IPS-11a (cell line): ENCODE data around the gene C19orf67.
A peak's percentile ranks its signal among the peaks of the same experiment; 100 is the strongest.

Experiments used
- H3K4me3 ChIP-seq: one replicate; pipeline ENCODE4 v1.5.1; 2013; ENCODE audit warnings: low read depth, low read length, control low read depth

Gene C19orf67

DNA sequence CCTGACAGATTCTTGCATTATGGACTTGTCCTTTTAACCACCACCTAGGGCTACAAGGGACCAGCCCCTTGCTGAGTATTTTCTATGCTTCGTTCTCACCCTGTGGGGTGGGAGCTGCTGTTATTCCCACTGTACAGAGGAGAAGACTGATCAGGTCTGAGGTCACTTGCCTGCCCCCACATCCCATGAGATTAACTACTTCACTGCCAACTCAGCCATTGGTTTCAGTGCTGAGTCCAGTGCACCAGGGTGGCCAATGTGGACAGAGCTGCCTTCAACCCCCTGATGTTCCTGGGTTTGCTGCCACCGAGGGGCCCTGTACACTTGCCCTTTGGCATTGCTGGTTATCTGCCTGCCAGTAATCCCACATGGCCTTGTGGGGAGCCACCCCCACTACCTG lies 25.1 kb upstream of the C19orf67 start:
- H3K4me3 ChIP-seq, result no peak overlapping the region

DNA sequence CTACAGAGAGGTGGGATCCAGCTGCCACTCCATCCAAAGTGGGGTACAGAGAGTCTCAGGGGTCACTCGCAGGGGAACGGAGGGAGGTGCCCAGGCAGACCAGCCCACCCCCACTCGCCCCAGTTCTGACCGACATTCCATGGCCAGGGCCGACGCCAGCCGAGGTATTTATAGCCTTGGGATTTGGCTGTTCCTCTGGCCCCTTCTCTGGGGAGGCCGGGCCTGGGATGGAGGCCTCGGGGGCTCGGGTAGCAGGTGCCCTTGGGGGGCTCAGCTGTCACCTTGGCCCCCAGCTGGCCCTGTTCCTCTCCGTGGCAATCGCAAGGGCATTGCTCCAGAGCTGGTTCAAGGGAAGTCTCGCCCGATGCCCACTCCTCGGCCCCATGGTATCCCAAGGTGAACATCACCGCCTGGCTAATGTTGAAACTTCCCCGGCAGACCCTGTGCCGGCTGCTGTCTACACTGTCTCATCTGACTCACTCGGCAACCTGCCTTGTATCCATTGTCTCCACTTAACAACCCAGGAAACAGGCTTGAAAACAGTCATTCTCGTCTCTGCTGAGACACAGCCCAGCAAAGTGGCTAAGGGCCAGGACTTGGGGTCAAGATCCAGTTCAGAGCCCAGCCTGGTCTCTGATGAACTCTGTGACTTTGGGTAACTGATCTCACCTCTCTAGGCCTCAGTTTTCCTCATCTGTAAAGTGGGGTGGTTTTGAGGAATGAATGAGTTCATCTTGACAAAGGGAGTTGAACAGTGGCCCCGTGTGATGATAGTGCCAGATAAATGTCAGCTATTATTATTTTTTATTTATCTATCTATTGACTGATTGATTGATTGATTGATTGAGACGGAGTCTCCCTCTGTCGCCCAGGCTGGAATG lies 22.2 kb upstream of the C19orf67 start:
- no peak overlapping the region for H3K4me3 ChIP-seq

DNA sequence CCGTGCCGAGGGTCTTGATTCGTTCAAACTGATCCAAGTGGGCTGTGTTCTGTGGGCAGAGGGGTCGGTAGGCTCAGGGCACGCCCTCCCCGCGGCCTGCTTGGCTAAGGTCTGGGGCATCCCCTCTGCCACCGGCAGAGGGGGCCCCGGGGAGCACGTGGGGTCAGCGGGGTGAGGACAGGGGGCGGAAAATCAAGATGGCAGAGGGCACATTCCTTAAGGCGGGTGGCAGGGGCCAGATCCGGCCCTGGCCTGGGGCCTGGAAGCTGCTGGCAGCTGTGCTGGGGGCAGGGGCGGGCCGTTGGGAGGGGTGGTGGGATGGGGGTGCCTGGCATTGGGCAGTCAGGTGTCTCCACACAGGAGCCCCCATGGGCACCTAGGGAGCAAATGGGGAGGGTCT lies 21.3 kb upstream of the C19orf67 start:
- no peak overlapping the region for H3K4me3 ChIP-seq

DNA sequence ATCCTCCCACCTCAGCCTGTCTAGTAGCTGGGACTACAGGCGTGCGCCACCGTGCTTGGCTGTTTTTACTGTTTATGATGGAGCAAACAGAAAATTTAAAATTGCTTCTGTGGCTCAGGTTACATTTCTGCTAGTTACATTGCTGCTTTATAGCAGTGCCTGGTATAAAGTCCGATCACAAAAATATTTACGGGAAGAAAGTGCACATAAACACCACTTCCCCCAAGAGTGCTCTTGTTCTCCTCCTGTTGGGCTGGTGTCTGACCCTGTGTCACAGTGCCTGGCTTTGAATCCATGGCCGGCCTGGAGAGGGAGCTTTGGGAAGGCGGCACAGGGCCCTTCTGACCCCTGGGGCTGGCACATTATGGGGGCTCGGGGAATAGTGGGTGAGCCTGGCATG lies 20.1 kb upstream of the C19orf67 start:
- no peak overlapping the region for H3K4me3 ChIP-seq

DNA sequence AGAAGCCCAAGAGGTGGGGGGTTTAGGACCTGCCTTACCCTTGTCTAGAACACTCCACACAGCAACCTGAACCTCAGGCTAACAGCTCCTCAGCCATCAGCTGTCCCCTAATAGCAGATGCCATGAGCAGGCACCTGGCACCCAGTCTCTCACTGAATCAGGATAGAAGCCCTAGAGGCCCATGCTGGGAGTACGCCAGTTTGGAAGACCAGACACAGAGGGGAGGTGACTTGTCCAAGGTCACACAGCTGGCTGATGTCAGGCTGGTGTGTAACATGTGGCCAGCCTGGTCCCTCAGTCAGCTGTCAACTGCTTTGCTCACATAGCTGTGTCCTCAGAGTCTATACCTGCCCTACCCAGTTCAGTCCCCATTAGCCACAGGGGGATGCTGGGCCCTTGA lies 17.7 kb upstream of the C19orf67 start:
- no peak overlapping the region for H3K4me3 ChIP-seq

DNA sequence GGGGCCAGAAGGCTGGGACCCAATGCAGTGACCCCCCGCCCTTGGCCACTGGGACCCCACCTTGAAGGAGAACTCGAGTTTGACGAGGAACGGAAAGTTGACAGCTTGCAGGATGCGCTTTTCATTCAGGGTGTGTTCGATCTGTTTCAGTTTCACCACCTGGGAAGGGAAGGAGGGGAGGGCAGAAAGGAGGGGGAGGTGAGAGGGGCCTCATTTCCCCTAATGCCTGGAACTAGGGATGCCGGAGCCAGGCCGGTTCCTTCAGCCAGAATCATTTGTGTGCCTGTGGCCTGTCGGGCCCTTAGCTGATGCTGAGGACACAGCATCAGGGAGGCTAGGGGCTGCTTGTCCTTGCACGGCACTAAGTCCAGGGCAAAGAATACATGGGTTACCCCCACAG lies 17.2 kb upstream of the C19orf67 start:
- no peak overlapping the region for H3K4me3 ChIP-seq

DNA sequence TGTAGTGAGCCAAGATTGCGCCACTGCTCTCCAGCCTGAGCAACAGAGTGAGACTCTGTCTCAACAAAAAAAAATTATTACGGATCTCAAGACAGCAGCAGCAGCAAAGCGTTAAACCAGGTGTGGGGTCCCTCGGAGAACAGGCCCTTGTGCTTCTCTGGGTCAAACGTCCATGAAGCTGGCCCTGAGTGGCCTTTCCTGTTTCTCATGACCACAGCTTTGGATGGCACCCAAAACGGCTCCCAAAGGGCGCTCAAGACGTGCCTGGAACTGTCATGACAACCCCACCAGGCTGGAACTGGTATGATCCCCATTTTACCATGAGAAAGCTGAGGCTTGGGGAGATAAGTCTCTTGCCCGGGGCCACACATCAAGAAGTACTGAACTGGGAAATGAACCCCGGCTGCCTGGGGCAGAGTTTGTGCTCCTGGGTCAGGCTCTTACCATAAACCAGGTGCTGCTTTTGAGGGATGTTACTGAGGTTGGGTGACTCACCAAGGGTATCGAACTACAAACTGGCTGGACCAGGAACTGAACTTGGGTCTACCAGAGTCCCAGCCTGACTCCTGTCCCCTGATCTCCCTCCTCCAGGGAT lies 16.6 kb upstream of the C19orf67 start:
- no peak overlapping the region for H3K4me3 ChIP-seq

DNA sequence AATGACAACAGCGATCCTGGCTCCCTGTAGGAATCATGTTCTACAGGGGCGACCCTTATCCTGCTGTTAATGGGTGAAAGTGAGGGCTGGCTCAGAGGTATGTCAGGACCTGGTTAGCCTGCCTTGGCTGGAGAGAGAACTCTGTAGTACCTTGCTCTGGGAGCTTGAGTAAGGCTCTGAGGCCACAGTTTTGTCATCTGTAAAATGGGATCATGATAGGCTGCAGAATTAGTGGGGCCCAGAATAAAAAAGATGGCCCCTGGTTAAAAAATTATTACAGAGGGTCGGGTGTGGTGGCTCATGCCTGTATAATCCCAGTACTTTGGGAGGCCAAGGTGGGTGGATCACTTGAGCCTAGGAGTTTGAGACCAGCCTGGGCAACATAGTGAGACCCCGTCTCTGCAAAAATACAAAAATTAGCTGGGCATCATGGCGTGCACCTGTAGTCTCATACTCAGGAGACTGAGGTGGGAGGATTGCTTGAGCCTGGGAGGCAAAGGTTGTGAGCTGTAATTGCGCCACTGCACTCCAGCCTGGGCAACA lies 15.5 kb upstream of the C19orf67 start:
- H3K4me3 ChIP-seq, result no peak overlapping the region

DNA sequence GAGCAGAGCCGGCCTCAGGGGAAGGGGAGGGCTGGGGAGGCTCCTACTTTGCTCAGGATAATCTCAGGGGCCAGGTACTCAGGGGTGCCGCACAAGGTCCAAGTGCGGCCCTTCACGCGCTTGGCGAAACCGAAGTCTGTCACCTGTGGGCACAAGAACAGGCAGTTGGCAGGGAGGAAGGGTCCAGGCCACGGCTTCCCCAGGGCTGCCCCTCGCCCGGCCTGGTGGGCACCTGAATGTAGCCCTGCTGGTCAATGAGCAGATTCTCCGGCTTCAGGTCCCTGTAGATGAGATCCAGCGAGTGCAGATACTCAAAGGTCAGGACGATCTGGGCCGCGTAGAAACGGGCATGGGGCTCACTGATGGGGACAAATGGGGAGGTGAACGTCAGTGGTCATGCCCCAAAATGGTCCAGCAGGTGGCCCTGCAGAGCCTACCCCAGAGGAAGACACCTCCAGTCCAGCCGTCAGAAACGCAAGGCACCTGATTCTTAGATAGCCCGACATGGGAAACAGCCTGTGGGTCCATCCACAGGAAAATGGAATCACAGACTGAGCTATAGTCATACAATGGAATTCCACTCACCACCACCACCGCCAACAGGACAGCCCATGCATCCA lies 12.1 kb upstream of the C19orf67 start:
- no peak overlapping the region for H3K4me3 ChIP-seq

DNA sequence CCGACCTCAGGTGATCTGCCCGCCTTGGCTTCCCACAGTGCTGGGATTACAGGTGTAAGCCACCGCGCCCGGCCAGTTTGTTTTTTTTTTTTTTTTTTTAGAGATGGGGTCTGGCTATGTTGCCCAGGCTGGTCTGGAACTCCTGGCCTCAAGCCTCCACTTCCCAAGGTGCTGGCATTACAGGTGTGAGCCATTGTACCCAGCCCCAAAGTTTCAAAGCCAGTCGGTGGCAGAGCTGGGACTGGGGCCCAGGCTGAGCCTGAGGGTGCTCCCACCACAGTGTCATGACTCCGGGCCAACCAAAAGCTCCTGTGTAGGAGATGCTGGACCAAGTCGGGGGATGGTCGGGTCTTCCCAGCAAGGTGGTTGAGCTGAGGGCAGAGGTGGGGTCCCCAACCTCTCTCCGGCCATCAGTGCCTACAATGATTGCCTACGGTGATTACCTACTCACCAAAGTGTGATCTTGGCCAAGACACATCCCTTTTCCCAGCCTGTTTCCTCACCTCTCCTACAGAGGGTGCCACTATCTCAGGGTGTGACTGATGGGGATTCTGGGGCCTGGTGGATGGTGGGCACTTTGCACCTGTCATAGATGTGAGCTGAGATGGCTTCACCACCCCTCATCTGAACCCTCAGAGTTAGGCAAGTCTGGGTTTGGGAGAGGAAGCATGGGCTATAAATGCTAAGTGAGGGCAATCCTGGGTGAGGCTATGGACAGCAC lies 10.8 kb upstream of the C19orf67 start:
- H3K4me3 ChIP-seq, result no peak overlapping the region

DNA sequence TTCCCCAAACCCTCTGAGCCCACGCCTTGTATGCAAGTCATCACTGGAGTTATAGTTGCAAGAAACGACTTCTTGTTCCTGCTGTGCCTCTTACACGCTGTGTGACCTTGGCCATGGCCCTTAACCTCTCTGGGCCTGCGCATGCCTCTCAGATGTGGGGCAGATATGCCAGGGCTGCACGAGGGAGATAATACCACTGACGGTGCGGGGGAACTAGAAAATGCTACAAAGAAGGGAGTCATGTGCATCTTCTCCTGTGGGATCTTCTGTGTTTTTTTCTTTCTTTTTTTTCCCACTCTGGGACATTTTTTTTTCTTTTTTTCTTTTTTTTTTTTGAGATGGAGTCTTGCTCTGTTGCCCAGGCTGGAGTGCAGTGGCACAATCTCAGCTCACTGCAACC lies 9.3 kb upstream of the C19orf67 start:
- no peak overlapping the region for H3K4me3 ChIP-seq

DNA sequence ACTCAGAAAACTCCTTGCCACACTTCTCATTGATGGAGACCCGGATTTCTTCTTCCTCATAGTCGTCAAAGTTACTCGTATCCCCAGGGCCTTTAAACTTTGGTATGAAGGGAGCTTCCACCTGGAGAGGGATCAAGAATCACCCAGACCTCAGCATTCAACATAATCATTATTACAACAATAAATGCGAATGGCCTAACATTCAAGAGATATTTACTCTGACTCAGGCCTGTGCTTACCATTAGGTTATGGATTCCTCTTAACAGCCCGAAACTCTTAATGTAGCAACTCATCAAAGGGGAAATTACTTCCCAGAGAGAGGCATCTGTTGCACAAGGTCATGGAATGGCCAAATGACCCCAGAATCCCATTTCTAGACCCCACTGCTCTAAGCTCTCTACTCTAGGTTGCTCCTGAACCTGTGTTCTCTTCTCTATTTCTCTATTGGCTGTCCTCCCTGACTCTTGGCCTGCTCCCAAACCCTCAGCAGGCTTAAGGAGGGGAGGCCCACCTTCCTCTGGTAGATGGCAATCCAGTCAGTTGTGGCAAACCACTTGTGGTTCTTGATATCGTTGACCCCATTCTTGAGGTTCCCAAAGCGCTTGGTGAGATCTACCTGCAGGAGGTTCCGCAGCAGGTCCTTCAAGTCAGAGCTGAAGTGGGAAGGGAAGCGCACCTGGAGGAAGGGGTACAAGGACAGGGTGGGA lies 7.7 kb upstream of the C19orf67 start:
- no peak overlapping the region for H3K4me3 ChIP-seq

DNA sequence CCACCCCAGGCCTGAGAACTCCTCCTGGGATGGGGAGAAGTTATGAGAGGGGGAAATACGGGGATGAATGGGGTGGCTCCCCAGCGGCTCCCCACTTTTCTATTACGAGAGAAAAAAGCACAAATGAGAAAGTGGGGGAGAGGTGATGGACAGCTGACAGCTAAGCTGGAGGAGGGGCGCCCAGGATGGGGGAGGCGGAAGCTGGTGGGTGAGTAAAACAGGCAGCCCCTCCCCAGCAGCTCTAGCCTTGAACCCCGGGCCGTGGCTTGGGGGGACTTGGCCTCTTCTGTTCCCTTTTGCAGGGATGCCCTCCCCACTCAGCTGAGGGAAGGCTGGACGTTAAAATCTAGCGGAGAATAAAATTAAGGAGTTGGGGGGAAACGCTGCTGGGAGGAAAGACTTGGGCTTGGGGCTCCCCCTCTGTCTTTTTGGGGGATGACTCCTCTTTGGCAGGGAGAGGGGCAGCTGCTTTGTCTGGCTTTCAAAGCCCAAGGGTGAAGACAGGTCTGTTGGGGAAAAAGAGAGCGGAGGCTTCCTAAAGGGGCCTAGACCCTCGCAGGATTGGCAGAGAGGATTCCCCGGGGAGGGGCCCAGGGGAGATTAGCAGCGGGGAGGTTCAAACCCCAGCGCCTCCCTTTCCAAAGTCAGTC lies 6.4 kb upstream of the C19orf67 start:
- H3K4me3 ChIP-seq, result no peak overlapping the region

DNA sequence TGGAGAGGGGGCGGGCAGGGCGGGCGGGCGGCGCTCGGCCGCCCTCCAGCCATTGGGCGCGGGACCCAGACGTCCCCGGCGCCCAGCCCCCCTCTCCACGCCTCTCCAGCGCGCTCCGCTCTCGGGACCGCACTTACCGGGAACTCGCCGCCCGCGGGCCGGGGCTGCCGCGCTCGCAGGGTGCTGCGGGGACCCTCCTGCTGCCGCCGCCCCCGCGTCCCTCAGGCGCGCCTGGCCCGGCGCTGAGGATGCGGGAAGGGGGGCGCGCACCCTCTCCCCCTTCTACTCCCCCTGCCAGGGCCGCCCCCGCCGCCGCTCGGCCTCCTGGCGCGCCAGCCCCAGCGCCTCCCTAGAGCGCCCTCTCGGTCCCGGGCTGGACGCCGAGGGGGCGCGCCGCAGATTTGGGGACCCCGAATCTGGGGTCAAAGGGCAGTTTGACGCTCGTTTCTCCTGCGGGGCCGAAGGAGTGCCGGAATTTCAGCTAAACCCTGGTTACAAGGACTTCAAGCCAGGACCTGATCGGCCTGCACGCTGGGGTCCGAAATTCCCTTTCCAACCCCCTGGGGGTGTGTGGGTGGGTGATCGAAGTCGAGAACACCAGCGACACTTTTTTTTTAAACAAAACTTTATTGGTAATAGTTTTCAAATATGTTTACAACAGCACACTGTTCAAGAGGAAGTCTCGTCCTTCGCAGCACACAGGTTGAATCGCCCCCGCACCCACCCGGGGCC lies 5.7 kb upstream of the C19orf67 start:
- H3K4me3 ChIP-seq, result peak overlapping the region; percentile 55

DNA sequence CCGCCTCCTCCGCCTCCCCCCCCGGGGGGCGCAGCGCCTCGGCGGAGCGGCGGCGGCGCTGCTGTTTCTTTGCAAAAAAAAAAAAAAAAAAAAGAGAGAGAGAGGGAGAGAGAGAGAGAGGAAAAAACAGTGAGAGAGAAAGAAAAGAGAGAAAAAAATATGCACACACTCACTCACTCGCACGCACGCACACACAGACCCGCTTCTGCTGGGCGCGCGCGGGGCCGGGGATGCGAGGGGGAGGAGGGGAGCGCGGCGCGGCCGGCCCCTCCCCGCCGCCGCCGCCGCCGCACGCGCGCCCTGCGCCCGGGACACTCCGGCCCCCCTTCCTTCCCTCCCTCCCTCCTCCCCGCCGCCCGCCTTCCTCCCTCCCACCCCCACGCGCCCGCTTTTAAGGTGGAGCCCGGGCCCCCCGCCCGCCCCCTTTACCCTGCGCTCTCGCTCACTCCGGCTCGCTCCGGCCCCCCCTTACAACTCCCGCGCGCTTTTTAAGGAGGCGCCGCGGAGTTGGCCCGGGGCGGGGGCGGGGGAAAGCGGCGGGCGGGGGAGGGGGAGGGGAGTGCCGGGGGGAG lies 5.0 kb upstream of the C19orf67 start, which contains the start of gene SAMD1:
SAMD1 (minus strand) TSS at position 243 of the 572 bp plus-strand sequence.
- peak within 1 kb of the TSS; percentile 55 for H3K4me3 ChIP-seq

DNA sequence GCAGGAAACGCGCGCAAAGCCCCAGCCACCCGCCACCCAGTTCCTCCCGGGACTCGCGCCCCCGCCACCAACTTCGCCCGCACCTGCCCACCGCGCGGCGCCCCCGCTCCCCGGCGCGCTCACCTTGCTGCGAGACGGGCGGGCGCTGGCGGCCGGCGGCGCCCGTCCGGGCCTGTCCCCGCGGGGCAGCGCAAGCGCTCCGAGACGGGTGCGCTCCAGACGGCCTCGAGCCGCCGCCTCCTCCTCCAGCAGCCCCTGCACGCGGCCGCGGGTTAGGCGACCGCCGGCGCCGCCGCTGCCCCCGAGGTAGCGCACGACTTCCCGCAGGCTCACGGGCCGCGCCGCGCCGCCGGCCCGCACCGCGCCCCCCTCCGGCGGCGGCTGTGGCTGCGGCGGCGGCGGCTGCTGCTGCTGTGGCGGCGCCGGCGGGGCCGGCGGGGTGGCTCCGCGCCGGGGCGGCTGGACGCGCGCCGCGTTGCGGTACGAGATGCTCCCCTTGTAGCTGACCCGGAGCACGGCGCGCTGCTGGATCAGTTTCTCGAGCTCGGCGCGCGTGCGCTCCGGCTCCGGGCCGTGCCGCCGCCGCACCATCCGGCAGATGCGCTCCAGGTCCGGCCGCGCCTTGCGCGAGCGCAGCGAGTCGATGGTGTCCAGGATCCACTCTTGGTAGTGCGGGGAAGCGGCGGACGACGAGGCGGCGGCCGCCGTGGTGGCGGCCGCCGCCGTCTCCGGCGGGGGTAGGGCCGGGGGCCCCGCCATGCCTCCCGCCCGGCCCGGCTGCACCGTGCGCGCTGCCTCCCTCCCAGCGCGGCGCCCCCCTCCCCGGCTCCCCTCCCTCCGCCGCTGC lies 4.3 kb upstream of the C19orf67 start:
- H3K4me3 ChIP-seq, result peak overlapping the region; percentile 41

DNA sequence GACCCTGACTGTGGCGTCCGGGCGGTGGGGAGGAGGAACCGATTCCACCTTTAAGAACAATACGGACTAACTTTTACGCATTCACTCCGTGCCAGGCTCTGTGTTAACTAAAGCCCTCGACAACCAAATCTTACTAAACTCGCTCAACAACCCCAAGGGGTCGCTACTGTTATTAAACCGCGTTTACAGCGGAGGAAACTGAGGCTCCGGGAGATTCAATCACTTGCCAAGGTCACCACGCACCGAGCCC lies 3.8 kb upstream of the C19orf67 start:
- peak overlapping the region; percentile 25 for H3K4me3 ChIP-seq

DNA sequence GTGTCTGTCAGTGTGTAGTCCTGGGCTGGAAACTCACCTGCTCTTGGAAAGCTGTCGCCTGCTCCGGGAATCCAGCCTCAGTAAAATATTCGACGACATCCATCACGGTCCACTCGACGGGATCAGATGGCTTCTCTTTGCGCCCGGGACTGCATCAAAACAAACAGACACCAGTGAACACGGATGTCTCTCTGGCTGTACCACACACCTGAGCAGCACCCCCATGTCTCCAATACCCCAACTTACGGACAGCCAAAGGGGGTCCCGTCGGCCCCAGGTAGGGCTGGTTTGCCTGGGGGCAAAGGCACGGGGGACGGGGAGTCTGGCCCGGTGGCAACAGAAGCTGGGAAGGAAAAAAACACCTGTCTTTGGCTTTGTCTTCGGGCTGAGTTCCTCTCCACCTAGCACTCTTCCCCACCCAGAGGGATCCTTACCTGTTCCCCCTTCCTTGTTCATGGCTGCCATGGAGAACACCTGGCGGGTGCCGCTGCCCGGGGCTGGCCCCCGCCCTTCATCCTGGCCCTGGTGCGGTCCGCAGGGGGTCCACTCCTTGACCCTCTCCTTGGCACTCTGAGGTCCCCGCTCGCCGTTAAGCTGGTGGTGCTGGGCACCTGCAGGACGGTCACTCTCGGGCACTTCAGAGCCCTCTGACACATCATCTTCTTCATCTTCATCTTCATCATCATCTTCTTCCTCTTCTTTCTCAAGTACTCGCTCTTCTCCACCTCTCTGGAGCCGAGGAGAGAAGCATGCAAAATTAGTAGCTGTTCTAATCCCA lies 3.2 kb upstream of the C19orf67 start:
- peak overlapping the region; percentile 25 for H3K4me3 ChIP-seq
